HCT116 (cell line): ENCODE data around the gene ARMH1. TPM values are rescaled to one million over a fixed set of nuclear protein-coding genes. Genes with fewer than 3 reads are reported as not detected.

Experiments
- ATAC-seq: fragments of 200-7000 bp; cut with Tn5 transposase; 2 replicates; pipeline ENCODE4 v1.9.1; 2020; ENCODE audit warnings: mild to moderate bottlenecking, moderate library complexity
- BruUV-seq: library from RNA; stranded (reverse); fragments of 400-500 nt; replicated peaks from 2 replicates; lab custom pipeline; 2021; lab: Mats Ljungman, UMichigan
- CTCF ChIA-PET: fragments of 300-600 bp; sonication (Branson Sonifier 250); formaldehyde crosslinking; loops from one replicate; lab custom pipeline; 2021; ENCODE audit warnings: antibody characterized with exemption; lab: Charles Lee
- POLR2A ChIA-PET: fragments of 300-600, 350-600 bp; sonication (Branson Sonifier 250); formaldehyde crosslinking; loops from one replicate; lab custom pipeline; 2021; ENCODE audit warnings: antibody characterized with exemption; lab: Charles Lee
- RAD21 ChIA-PET, 2 experiments: fragments of 300-600 bp; sonication (Branson Sonifier 250); formaldehyde crosslinking; loops; one replicate each; lab custom pipeline; 2023; ENCODE audit warnings: low total read pairs in 2 of 2; ENCODE audit not compliant: uncharacterized antibody in 2 of 2, unreplicated experiment in 2 of 2, low non-redundant PET in 1 of 2; lab: Charles Lee
- DNase-seq: peaks from one replicate; pipeline ENCODE4 v3.0.0-alpha.2; 2010; ENCODE audit warnings: low read depth, low spot score
- H2AFZ ChIP-seq: fragments of 200-600 bp; shearing (Covaris generic), sonication (generic); 2 replicates; pipeline ENCODE4 v1.6.1; 2017; ENCODE audit warnings: low read depth, mixed run types, mixed read lengths, antibody characterized with exemption, low read length; ENCODE audit not compliant: poor library complexity, severe bottlenecking
- H3K27ac ChIP-seq: 2 replicates; pipeline ENCODE4 v1.5.1; 2012; ENCODE audit warnings: low read depth, low read length
- H3K27me3 ChIP-seq: fragments of 200-600 bp; sonication (generic); 2 replicates; pipeline ENCODE4 v1.6.1; 2016; ENCODE audit warnings: mixed run types, low read length, mixed read lengths; ENCODE audit not compliant: insufficient read depth
- H3K36me3 ChIP-seq, 2 experiments: fragments of 200-500 bp in 1 of 2; fragments of 200-600 bp in 1 of 2; sonication (Bioruptor generic) in 1 of 2; sonication (generic) in 1 of 2; 2 replicates each; pipeline versions ENCODE4 v1.5.1 to v1.6.1; 2014 to 2016; ENCODE audit warnings: low read length in 2 of 2, inconsistent platforms in 1 of 2, mixed read lengths in 1 of 2, mixed run types in 1 of 2; ENCODE audit not compliant: insufficient read depth in 2 of 2, control insufficient read depth in 1 of 2
- H3K4me1 ChIP-seq, 2 experiments: fragments of 200-600 bp in 1 of 2; sonication (generic) in 1 of 2; 2 replicates each; pipeline versions ENCODE4 v1.5.1 to v1.6.1; 2012 to 2017; ENCODE audit warnings: low read length in 2 of 2, inconsistent platforms in 1 of 2, mild to moderate bottlenecking in 1 of 2, mixed read lengths in 1 of 2, mixed run types in 1 of 2, moderate library complexity in 1 of 2; ENCODE audit not compliant: insufficient read depth in 2 of 2, control insufficient read depth in 1 of 2
- H3K4me2 ChIP-seq: fragments of 200-600 bp; sonication (generic); 2 replicates; pipeline ENCODE4 v1.6.1; 2017; ENCODE audit warnings: mixed run types, low read length, mixed read lengths
- H3K4me3 ChIP-seq, 2 experiments: fragments of 200-600 bp in 1 of 2; sonication (generic) in 1 of 2; replicated peaks in 1 of 2; 2 replicates each; pipeline ENCODE4 v1.5.1; 2011 to 2016; ENCODE audit warnings: low read length in 2 of 2, control low read depth in 1 of 2, low read depth in 1 of 2, mild to moderate bottlenecking in 1 of 2, mixed read lengths in 1 of 2, mixed run types in 1 of 2
- H3K79me2 ChIP-seq: fragments of 200-600 bp; sonication (generic); 2 replicates; pipeline ENCODE4 v1.6.1; 2017; ENCODE audit warnings: mild to moderate bottlenecking, mixed run types, low read length, moderate library complexity, mixed read lengths; ENCODE audit not compliant: insufficient read depth
- H3K9ac ChIP-seq: fragments of 200-600 bp; sonication (generic); 2 replicates; pipeline ENCODE4 v1.6.1; 2016; ENCODE audit warnings: low read length, mixed read lengths
- H3K9me2 ChIP-seq: fragments of 200-600 bp; sonication (generic), shearing (Covaris generic); 2 replicates; pipeline ENCODE4 v1.6.1; 2017; ENCODE audit warnings: mixed run types, mild to moderate bottlenecking, moderate library complexity; ENCODE audit not compliant: insufficient read depth
- H3K9me3 ChIP-seq, 2 experiments: fragments of 200-500 bp in 1 of 2; fragments of 200-600 bp in 1 of 2; sonication (Bioruptor generic) in 1 of 2; sonication (generic) in 1 of 2; 2 replicates each; pipeline ENCODE4 v1.6.1; 2014 to 2017; ENCODE audit warnings: low read length in 2 of 2, mixed read lengths in 2 of 2, inconsistent platforms in 1 of 2, low read depth in 1 of 2, mild to moderate bottlenecking in 1 of 2, mixed run types in 1 of 2, moderate library complexity in 1 of 2; ENCODE audit not compliant: control insufficient read depth in 1 of 2, insufficient read depth in 1 of 2
- H4K20me1 ChIP-seq: fragments of 200-600 bp; sonication (generic), shearing (Covaris generic); 2 replicates; pipeline ENCODE4 v1.6.1; 2017; ENCODE audit warnings: mixed run types, mild to moderate bottlenecking, moderate library complexity; ENCODE audit not compliant: insufficient read depth
- CBX3 ChIP-seq: IDR thresholded peaks from 2 replicates; pipeline ENCODE4 v1.6.1; 2012; ENCODE audit warnings: low read depth
- CEBPB ChIP-seq: IDR thresholded peaks from 2 replicates; pipeline ENCODE4 v1.6.1; 2012; ENCODE audit warnings: low read depth
- CTCF ChIP-seq, 3 experiments: fragments of 200-600 bp in 1 of 3; sonication (generic) in 1 of 3; IDR thresholded peaks in 2 of 3; conservative IDR thresholded peaks in 1 of 3; 2 replicates each; pipeline ENCODE4 v1.5.1; 2012 to 2017; ENCODE audit warnings: low read depth in 2 of 3, low read length in 2 of 3, antibody characterized with exemption in 1 of 3, borderline replicate concordance in 1 of 3, control low read depth in 1 of 3, mild to moderate bottlenecking in 1 of 3, mixed read lengths in 1 of 3, mixed run types in 1 of 3, moderate library complexity in 1 of 3; ENCODE audit not compliant: insufficient read depth in 1 of 3
- EGR1 ChIP-seq: IDR thresholded peaks from 2 replicates; pipeline ENCODE4 v1.6.1; 2012; ENCODE audit warnings: low read depth
- JUND ChIP-seq: IDR thresholded peaks from 2 replicates; pipeline ENCODE4 v1.6.1; 2012
- MAX ChIP-seq: IDR thresholded peaks from 2 replicates; pipeline ENCODE4 v1.6.1; 2012
- POLR2A ChIP-seq: IDR thresholded peaks from 2 replicates; pipeline ENCODE4 v1.7.0; 2011; ENCODE audit warnings: borderline replicate concordance; ENCODE audit not compliant: insufficient read depth, insufficient read length; ENCODE audit errors: extremely low read depth
- POLR2AphosphoS5 ChIP-seq: IDR thresholded peaks from 2 replicates; pipeline ENCODE4 v1.6.1; 2011; ENCODE audit warnings: mild to moderate bottlenecking, low read depth, low read length, moderate library complexity
- RAD21 ChIP-seq: IDR thresholded peaks from 2 replicates; pipeline ENCODE4 v1.6.1; 2012; ENCODE audit warnings: low read depth, mild to moderate bottlenecking
- REST ChIP-seq: IDR thresholded peaks from 2 replicates; pipeline ENCODE4 v1.6.1; 2012; ENCODE audit warnings: low read depth
- SIN3A ChIP-seq: IDR thresholded peaks from 2 replicates; pipeline ENCODE4 v1.6.1; 2012; ENCODE audit warnings: low read depth
- SP1 ChIP-seq: IDR thresholded peaks from 2 replicates; pipeline ENCODE4 v1.6.1; 2012; ENCODE audit warnings: low read depth
- SRF ChIP-seq: IDR thresholded peaks from 2 replicates; pipeline ENCODE4 v1.6.1; 2012; ENCODE audit warnings: low read depth
- ZBTB33 ChIP-seq: IDR thresholded peaks from 2 replicates; pipeline ENCODE4 v1.6.1; 2011; ENCODE audit warnings: mild to moderate bottlenecking, low read length, moderate library complexity; ENCODE audit not compliant: insufficient replicate concordance; ENCODE audit errors: extremely low read depth
- ZFX ChIP-seq: fragments of 450-650 bp; IDR thresholded peaks from 2 replicates; pipeline ENCODE4 v1.6.1; 2017
- intact Hi-C: fragments of 100-400 bp; cut with micrococcal nuclease; formaldehyde crosslinking; loops from 2 replicates; pipeline ENCODE4 v1.10.0; 2022
- total RNA-seq: library from RNA; stranded (reverse); gene quantifications from one replicate; pipeline ENCODE4 v1.2.1, GENCODE V29; 2021; ENCODE audit not compliant: unreplicated experiment

The ARMH1 gene
- total RNA-seq, 1 experiment from 2014 or later = 3.2 TPM

DNA sequence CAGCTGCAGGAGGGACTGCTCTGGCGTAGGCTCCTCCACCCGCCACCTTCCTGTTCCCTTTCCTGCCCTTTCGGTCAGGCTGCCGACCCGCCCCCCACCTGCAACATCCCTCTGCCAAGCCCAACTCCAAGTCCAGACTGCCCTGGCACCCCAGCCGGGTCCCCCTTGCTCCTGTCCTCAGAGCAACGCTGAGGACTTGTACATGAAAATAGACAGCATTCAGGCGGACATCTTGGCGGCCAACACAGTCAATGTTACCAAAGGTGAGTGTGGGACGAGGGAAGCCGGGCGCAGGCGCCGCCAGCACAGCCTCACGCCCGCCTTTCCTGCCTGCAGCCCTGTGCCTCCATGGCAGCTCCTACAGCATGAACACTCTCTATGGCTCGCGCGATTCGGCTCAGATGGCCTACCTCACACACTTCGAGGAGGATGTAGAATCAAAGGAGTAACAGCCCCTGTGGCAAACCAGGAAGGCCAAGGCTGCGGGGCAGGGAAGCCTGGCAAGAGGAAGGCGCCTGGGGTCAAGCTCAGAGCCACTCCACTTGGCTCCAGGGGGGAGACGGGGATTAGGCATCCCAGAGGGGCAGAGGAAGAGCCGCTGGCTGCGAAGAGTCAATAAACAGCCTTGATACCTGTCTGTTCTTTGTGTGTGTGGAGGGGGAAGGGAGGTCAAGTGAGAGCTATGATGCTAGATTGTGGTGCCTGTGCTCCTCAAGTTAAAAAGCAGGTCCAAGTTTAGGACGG is 50.6 kb downstream of the ARMH1 start (continued):
- no peak for TF ChIP-seq POLR2AphosphoS5

GRCh38 chr1:44730741-44731512 is 56.4 kb downstream of the ARMH1 start, which contains the start of gene RNU5D-1:
TSS of gene RNU5D-1 (minus strand) at chr1:44731170.
- ChIA-PET RAD21 (interaction anchor here (0.6 to 1.2 kb wide), 3 partner anchors 10 to 845 kb away, joined by 3 read pairs; no protein-coding TSS in a partner anchor), POLR2A (interaction anchor here (0.6 to 5.9 kb wide), 32 partner anchors 9 to 791 kb away, joined by 3 to 461 read pairs (median 4); partner anchors contain the start of genes BEST4, BTBD19, CCDC163 and DYNLT4), CTCF (interaction anchor here (0.6 to 2.6 kb wide), 10 partner anchors 9 to 838 kb away, joined by 3 to 25 read pairs (median 4); partner anchors contain the start of gene RPS8)
- no peaks in the 10 kb centered on the region for H4K20me1 ChIP-seq
- H3K4me1 ChIP-seq = peaks cover 34 to 70% of the 10 kb centered on the region in 2 experiments
- ATAC-seq (peak; percentile 77), DNase-seq (peak; percentile 98)
- peak within 1 kb of the TSS; percentile 86 for H3K27ac ChIP-seq
- no peaks in the 10 kb centered on the region for H3K9me2 ChIP-seq
- no peaks in the 10 kb centered on the region for H3K79me2 ChIP-seq
- H3K36me3 ChIP-seq = no peaks in the 10 kb centered on the region
- H3K9ac ChIP-seq = peak within 1 kb of the TSS; percentile 64
- no peak within 1 kb of the TSS for H2AFZ ChIP-seq
- intact Hi-C loops = loop anchor here (1.0 to 5.0 kb wide), 5 partner anchors 8 to 761 kb away; partner anchors contain the start of genes HECTD3, KIF2C, RPS8 and TESK2
- H3K4me2 ChIP-seq = peak within 1 kb of the TSS; percentile 54
- BruUV-seq = TSS peak; percentile 99
- H3K9me3 ChIP-seq = no peaks in the 10 kb centered on the region
- H3K27me3 ChIP-seq = no peaks in the 10 kb centered on the region
- H3K4me3 ChIP-seq = peak within 1 kb of the TSS in 1 of 2 experiments; percentile 3; a peak in 1 of 4 replicates
- TF ChIP-seq SRF (peak; percentile 82), POLR2A (peak; percentile 100), EGR1 (peak; percentile 51; the same call in 1 of the 2 replicates), REST (no peak), ZFX (no peak), CBX3 (peak; percentile 84), MAX (peak; percentile 60; the same call in 1 of the 2 replicates), RAD21 (peak; percentile 44), POLR2AphosphoS5 (peak; percentile 100), JUND (peak; percentile 85), SP1 (peak; percentile 94), CEBPB (peak; percentile 82), CTCF (IDR thresholded peaks at IDR 0.05 in 2 of 3, conservative IDR thresholded peaks at IDR 0.05 in 1 of 3; ENCODE audit: borderline replicate concordance in 1 of 3, insufficient read depth in 1 of 3, low read depth in 2 of 3, low read length in 2 of 3) (peak; percentile 47 to 82 (median 75); a peak in 5 of 6 replicates), ZBTB33 (peak; percentile 90), SIN3A (peak; percentile 100)
